OCI-LY1 (cell line): ENCODE data around the gene FSTL5.

Experiments
- H2AFZ ChIP-seq: fragments of 200-600 bp; sonication (generic), shearing (Covaris generic); 2 replicates; pipeline ENCODE4 v1.6.0; 2014; ENCODE audit warnings: antibody characterized with exemption, mild to moderate bottlenecking, low read length
- H3F3A ChIP-seq: fragments of 200-600 bp; sonication (generic), shearing (Covaris generic); 2 replicates; pipeline ENCODE4 v1.6.0; 2014; ENCODE audit warnings: mild to moderate bottlenecking, antibody characterized with exemption, low read length, moderate library complexity; ENCODE audit not compliant: insufficient read depth
- H3K27ac ChIP-seq: fragments of 200-600 bp; sonication (generic); 2 replicates; pipeline ENCODE4 v1.5.1; 2014; ENCODE audit warnings: low read length, mixed run types, mild to moderate bottlenecking, low read depth; ENCODE audit not compliant: poor library complexity, severe bottlenecking
- H3K27me3 ChIP-seq: fragments of 200-600 bp; sonication (generic); 2 replicates; pipeline ENCODE4 v1.6.0; 2014; ENCODE audit warnings: antibody characterized with exemption, mild to moderate bottlenecking, low read length, moderate library complexity; ENCODE audit not compliant: insufficient read depth
- H3K36me3 ChIP-seq: fragments of 200-600 bp; sonication (generic); 2 replicates; pipeline ENCODE4 v1.6.1; 2014; ENCODE audit warnings: mild to moderate bottlenecking, antibody characterized with exemption, low read length, moderate library complexity, mixed read lengths; ENCODE audit not compliant: insufficient read depth
- H3K4me1 ChIP-seq: fragments of 200-600 bp; sonication (generic); 2 replicates; pipeline ENCODE4 v1.5.1; 2014; ENCODE audit warnings: mild to moderate bottlenecking, low read length, moderate library complexity; ENCODE audit not compliant: insufficient read depth, severe bottlenecking
- H3K4me2 ChIP-seq: fragments of 200-600 bp; sonication (generic), shearing (Covaris generic); 2 replicates; pipeline ENCODE4 v1.6.1; 2014; ENCODE audit warnings: low read length
- H3K4me3 ChIP-seq: fragments of 200-600 bp; sonication (generic); 2 replicates; pipeline ENCODE4 v1.5.1; 2014; ENCODE audit warnings: low read length, low read depth, mild to moderate bottlenecking, mixed read lengths; ENCODE audit not compliant: poor library complexity, severe bottlenecking
- H3K79me2 ChIP-seq: fragments of 200-600 bp; shearing (Covaris generic); 2 replicates; pipeline ENCODE4 v1.6.1; 2016; ENCODE audit warnings: mixed run types, low read length, mixed read lengths; ENCODE audit not compliant: insufficient read depth
- H3K9ac ChIP-seq: fragments of 200-600 bp; sonication (generic), shearing (Covaris generic); 2 replicates; pipeline ENCODE4 v1.6.1; 2014; ENCODE audit warnings: mild to moderate bottlenecking, low read length, mixed read lengths
- H3K9me2 ChIP-seq: fragments of 200-600 bp; sonication (generic), shearing (Covaris generic); 2 replicates; pipeline ENCODE4 v1.6.1; 2014; ENCODE audit warnings: low read depth, mild to moderate bottlenecking, low read length, mixed read lengths
- H3K9me3 ChIP-seq: fragments of 200-600 bp; shearing (Covaris generic); 2 replicates; pipeline ENCODE4 v1.6.1; 2014; ENCODE audit warnings: low read length, mixed read lengths
- H4K20me1 ChIP-seq: fragments of 200-600 bp; sonication (generic), shearing (Covaris generic); 2 replicates; pipeline ENCODE4 v1.6.0; 2016; ENCODE audit warnings: mild to moderate bottlenecking, low read length; ENCODE audit not compliant: insufficient read depth
- EZH2 ChIP-seq: fragments of 200-600 bp; sonication (generic), shearing (Covaris generic); IDR thresholded peaks from 2 replicates; pipeline ENCODE4 v1.8.0; 2017; ENCODE audit warnings: borderline replicate concordance, mixed run types, mild to moderate bottlenecking, antibody characterized with exemption, low read length, moderate library complexity, mixed read lengths
- TF ChIP-seq, protein P1 (sequence below): fragments of 200-600 bp; sonication (generic), shearing (Covaris generic); IDR thresholded peaks from 2 replicates; pipeline ENCODE4 v1.5.1; 2017; ENCODE audit warnings: mild to moderate bottlenecking, antibody characterized with exemption, low read length, moderate library complexity, mixed read lengths

FSTL5 gene

DNA sequence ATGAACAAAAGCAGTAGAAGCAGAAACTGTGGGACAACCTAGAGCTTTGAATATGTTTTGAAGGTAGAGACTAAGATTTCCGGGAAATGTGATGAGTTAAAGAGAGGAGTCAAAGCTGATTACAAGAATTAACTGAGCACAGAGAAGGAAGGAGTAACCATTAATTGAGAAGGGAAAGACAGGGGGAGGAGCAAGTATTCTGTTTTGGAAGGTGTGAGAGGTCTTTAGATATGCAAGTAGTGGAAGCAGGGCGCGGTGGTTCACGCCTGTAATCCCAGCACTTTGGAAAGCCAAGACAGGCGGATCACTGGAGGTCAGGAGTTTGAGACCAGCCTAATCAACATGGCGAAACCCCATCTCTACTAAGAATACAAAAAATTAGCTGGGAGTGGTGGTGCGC is 171.5 kb downstream of the FSTL5 start:
- Histone ChIP-seq H2AFZ (no peak overlapping the region), H4K20me1 (no peaks in the 10 kb centered on the region), H3K9ac (no peak overlapping the region), H3K9me2 (no peaks in the 10 kb centered on the region), H3K79me2 (no peaks in the 10 kb centered on the region), H3K4me3 (no peak overlapping the region), H3K4me2 (no peak overlapping the region), H3K4me1 (no peaks in the 10 kb centered on the region), H3K9me3 (no peaks in the 10 kb centered on the region), H3K27me3 (no peaks in the 10 kb centered on the region), H3F3A (no peaks in the 10 kb centered on the region), H3K36me3 (no peaks in the 10 kb centered on the region), H3K27ac (no peak overlapping the region)
- TF ChIP-seq EZH2, result no peak
- TF ChIP-seq, protein P1, sequence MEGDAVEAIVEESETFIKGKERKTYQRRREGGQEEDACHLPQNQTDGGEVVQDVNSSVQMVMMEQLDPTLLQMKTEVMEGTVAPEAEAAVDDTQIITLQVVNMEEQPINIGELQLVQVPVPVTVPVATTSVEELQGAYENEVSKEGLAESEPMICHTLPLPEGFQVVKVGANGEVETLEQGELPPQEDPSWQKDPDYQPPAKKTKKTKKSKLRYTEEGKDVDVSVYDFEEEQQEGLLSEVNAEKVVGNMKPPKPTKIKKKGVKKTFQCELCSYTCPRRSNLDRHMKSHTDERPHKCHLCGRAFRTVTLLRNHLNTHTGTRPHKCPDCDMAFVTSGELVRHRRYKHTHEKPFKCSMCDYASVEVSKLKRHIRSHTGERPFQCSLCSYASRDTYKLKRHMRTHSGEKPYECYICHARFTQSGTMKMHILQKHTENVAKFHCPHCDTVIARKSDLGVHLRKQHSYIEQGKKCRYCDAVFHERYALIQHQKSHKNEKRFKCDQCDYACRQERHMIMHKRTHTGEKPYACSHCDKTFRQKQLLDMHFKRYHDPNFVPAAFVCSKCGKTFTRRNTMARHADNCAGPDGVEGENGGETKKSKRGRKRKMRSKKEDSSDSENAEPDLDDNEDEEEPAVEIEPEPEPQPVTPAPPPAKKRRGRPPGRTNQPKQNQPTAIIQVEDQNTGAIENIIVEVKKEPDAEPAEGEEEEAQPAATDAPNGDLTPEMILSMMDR, result no peak

DNA sequence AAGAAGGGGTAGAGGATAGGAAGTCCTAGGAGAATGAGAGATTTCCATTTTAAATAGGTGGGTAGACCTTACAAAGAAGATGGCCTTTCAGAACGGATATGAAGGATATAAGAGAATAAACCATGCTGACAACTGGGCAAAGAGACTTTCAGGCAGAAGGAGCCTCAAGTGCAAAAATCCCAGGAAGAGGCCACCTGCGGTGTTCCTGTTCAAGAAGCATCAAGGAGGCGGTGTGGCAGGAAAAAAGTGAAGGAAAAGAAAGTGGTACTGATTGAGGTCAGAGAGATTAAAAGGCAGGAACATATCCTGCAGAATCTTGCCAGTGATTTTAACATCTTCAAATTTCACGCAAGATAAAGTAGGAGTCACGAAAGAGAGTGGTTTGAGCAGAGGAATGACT is 172.0 kb downstream of the FSTL5 start:
- no peaks in the 10 kb centered on the region for H3K79me2 ChIP-seq
- H3K9ac ChIP-seq, result no peak overlapping the region
- no peak overlapping the region for H3K4me2 ChIP-seq
- H3K27me3 ChIP-seq, result no peaks in the 10 kb centered on the region
- no peak overlapping the region for H3K27ac ChIP-seq
- no peaks in the 10 kb centered on the region for H3K9me3 ChIP-seq
- no peaks in the 10 kb centered on the region for H3K36me3 ChIP-seq
- no peak overlapping the region for H3K4me3 ChIP-seq
- no peaks in the 10 kb centered on the region for H4K20me1 ChIP-seq
- H3K9me2 ChIP-seq, result no peaks in the 10 kb centered on the region
- H3K4me1 ChIP-seq, result no peaks in the 10 kb centered on the region
- no peaks in the 10 kb centered on the region for H3F3A ChIP-seq
- no peak overlapping the region for H2AFZ ChIP-seq
- no peak for TF ChIP-seq EZH2

DNA sequence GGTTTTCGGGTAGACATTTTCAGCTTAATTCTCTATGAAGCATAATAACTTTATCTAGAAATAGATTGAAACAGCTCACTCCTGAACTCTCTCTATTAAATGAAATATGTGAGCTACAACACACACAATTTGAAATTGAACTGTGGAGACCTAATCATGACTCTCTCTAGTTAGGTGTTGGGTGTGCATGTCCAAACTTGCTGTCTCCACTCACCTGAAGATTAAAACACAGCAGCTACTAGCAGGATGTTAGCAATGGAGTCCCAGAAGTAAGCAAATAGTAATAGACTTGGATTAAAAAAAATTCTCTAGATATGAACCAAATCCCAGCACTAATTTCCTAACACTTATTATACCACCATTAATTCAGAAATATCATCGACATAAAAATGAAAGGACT is 173.1 kb downstream of the FSTL5 start:
- no peak for TF ChIP-seq EZH2
- TF ChIP-seq, protein P1, result no peak

DNA sequence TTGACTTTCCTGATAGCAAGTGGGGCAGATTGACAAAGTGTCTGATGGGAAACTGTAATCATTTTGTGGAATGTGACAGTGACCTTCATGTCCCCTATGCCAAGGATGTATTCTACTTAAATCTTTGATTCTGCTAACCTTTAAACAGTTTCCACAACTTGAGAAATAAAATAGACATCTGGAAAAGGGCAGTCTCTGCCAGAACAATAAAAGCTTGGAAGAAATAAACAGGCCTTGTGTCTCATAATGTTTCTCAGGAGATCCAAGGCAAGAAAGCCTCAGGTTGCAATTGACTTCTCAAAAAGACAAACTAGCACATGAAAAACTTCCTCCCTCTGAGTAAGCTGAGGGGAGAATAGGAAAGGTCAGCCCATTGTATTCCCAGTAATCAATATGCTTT is 174.9 kb downstream of the FSTL5 start:
- Histone ChIP-seq H3K36me3 (no peaks in the 10 kb centered on the region), H2AFZ (no peak overlapping the region), H3K79me2 (no peaks in the 10 kb centered on the region), H4K20me1 (no peaks in the 10 kb centered on the region), H3K9me2 (no peaks in the 10 kb centered on the region), H3K4me2 (no peak overlapping the region), H3K9ac (no peak overlapping the region), H3K27me3 (no peaks in the 10 kb centered on the region), H3K4me1 (no peaks in the 10 kb centered on the region), H3K9me3 (no peaks in the 10 kb centered on the region), H3K4me3 (no peak overlapping the region), H3F3A (no peaks in the 10 kb centered on the region), H3K27ac (no peak overlapping the region)
- no peak for TF ChIP-seq EZH2

More for the DNA sequence above, 173.1 kb downstream of the FSTL5 start:
- H3K27me3 ChIP-seq, result no peaks in the 10 kb centered on the region
- H3K27ac ChIP-seq, result no peak overlapping the region
- no peaks in the 10 kb centered on the region for H3K4me1 ChIP-seq
- H4K20me1 ChIP-seq, result no peaks in the 10 kb centered on the region
- no peak overlapping the region for H3K4me2 ChIP-seq
- no peaks in the 10 kb centered on the region for H3F3A ChIP-seq
- no peaks in the 10 kb centered on the region for H3K9me2 ChIP-seq
- H3K9ac ChIP-seq, result no peak overlapping the region
- H3K36me3 ChIP-seq, result no peaks in the 10 kb centered on the region
- H3K79me2 ChIP-seq, result no peaks in the 10 kb centered on the region
- H3K4me3 ChIP-seq, result no peak overlapping the region
- no peak overlapping the region for H2AFZ ChIP-seq
- H3K9me3 ChIP-seq, result no peaks in the 10 kb centered on the region
